Right renal pelvis (tissue), 4 donors: ENCODE measurements around the gene SUGP1. TPM values are rescaled to one million over a fixed set of nuclear protein-coding genes. Genes with fewer than 3 reads are reported as not detected.
"Not testable (repeated sequence)": the region's sequence is repeated elsewhere in the genome, so short reads cannot be mapped to it uniquely, and the experiment has no call there.

Experiments used
- DNase-seq, 4 donors: peaks; one replicate each; pipeline ENCODE4 v3.0.0-alpha.2; 2013; ENCODE audit warnings: low read depth in 4 of 4, low spot score in 3 of 4, missing footprints in 1 of 4
- polyA plus RNA-seq, 4 donors: library from polyadenylated mRNA; unstranded; fragments of 120-200 nt; gene quantifications; one replicate each; pipeline ENCODE4 v1.2.1, GENCODE V29; 2013; ENCODE audit not compliant: insufficient read length in 4 of 4

SUGP1 gene
- 10 to 100 TPM; 47.3 to 64.0 (median 56.4) TPM for polyA plus RNA-seq

- DNase-seq, result peak; percentile 83 to 88 (median 86)
Measured at GRCh38 chr19:19320361-19321140, at the start of gene SUGP1, which contains the start of gene MAU2. TSS of gene SUGP1 (minus strand) at chr19:19320509. CDS start at chr19:19320496, 13 bp downstream. TSS of gene MAU2 (plus strand) at chr19:19320829. CDS start at chr19:19320860, 31 bp downstream.

- DNase-seq, result no peak
Measured at GRCh38 chr19:19368087-19368486, 47.8 kb upstream of the SUGP1 start.

GRCh38 chr19:19366434-19367396, 46.4 kb upstream of the SUGP1 start:
- peak in 1 of 4 donors; percentile 58 for DNase-seq

GRCh38 chr19:19362075-19362474, 41.8 kb upstream of the SUGP1 start:
- no peak for DNase-seq

GRCh38 chr19:19361075-19361594, 40.8 kb upstream of the SUGP1 start:
- DNase-seq, result peak in 3 of 4 donors; percentile 55 to 72 (median 68)

GRCh38 chr19:19356901-19357566, 36.7 kb upstream of the SUGP1 start:
- no peak for DNase-seq

- DNase-seq, result no peak
Measured at GRCh38 chr19:19356500-19356899, 36.2 kb upstream of the SUGP1 start.

GRCh38 chr19:19355606-19356139, 35.4 kb upstream of the SUGP1 start:
- DNase-seq, result no peak

GRCh38 chr19:19354932-19355331, 34.6 kb upstream of the SUGP1 start:
- DNase-seq, result no peak

GRCh38 chr19:19354007-19354406, 33.7 kb upstream of the SUGP1 start:
- no peak for DNase-seq

GRCh38 chr19:19352823-19353222, 32.5 kb upstream of the SUGP1 start:
- DNase-seq, result no peak

- not testable (repeated sequence) for DNase-seq
Measured at GRCh38 chr19:19350756-19351155, 30.4 kb upstream of the SUGP1 start.

- no peak for DNase-seq
Measured at GRCh38 chr19:19349365-19349764, 29.1 kb upstream of the SUGP1 start.

- no peak for DNase-seq
Measured at GRCh38 chr19:19348266-19348665, 28.0 kb upstream of the SUGP1 start.

- no peak for DNase-seq
Measured at GRCh38 chr19:19347401-19348110, 27.2 kb upstream of the SUGP1 start.

GRCh38 chr19:19345970-19346369, 25.7 kb upstream of the SUGP1 start:
- no peak for DNase-seq

GRCh38 chr19:19345232-19345631, 24.9 kb upstream of the SUGP1 start:
- no peak for DNase-seq

GRCh38 chr19:19343762-19344161, 23.5 kb upstream of the SUGP1 start:
- DNase-seq, result no peak

GRCh38 chr19:19343016-19343362, 22.7 kb upstream of the SUGP1 start:
- no peak for DNase-seq
